ENCODE measurements around the gene ANGPTL5.

DNA sequence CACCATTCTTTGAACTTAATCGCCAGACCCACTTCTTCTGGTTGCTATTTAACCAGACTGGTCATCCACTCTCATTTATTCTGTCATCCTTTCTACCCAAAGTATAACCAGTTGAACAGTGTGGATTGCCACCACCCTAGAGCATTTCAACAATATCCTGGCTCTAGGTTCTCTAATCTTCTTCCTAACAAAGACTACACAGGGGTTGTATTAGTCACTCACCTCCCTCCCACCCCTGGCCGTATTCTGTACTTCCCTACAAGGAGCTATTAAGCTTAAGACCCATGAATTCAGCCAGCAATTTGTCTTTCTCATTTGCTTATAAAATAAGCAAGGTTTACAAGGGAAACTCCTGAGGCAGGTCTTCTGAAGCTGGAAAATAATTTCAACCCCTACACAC is 48.4 kb downstream of the ANGPTL5 start:
- TF ChIP-seq, protein P1, sequence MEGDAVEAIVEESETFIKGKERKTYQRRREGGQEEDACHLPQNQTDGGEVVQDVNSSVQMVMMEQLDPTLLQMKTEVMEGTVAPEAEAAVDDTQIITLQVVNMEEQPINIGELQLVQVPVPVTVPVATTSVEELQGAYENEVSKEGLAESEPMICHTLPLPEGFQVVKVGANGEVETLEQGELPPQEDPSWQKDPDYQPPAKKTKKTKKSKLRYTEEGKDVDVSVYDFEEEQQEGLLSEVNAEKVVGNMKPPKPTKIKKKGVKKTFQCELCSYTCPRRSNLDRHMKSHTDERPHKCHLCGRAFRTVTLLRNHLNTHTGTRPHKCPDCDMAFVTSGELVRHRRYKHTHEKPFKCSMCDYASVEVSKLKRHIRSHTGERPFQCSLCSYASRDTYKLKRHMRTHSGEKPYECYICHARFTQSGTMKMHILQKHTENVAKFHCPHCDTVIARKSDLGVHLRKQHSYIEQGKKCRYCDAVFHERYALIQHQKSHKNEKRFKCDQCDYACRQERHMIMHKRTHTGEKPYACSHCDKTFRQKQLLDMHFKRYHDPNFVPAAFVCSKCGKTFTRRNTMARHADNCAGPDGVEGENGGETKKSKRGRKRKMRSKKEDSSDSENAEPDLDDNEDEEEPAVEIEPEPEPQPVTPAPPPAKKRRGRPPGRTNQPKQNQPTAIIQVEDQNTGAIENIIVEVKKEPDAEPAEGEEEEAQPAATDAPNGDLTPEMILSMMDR (IDR thresholded peaks at IDR 0.05): no peak
- no peak for TF ChIP-seq POLR2A (IDR thresholded peaks at IDR 0.05)

All from tibial nerve (tissue), 3 donors.